Thoracic aorta (tissue), 2 donors: ENCODE measurements around the gene AR. TPM values are rescaled to one million over a fixed set of nuclear protein-coding genes. Genes with fewer than 3 reads are reported as not detected.

Experiments
- ATAC-seq: fragments of 150-250 bp; one replicate; pipeline ENCODE4 v1.8.0; 2017; ENCODE audit warnings: low read depth; ENCODE audit not compliant: insufficient number of reproducible peaks, low FRiP score
- DNase-seq: peaks from one replicate; pipeline ENCODE4 v3.0.0-alpha.2; 2020; ENCODE audit warnings: low spot score
- H3K27ac ChIP-seq, 2 donors: fragments of 200-600 bp; sonication (generic); 1 replicate in 1 of 2; 2 replicates in 1 of 2; pipeline ENCODE4 v1.5.1; 2016; ENCODE audit warnings: mild to moderate bottlenecking in 2 of 2, moderate library complexity in 2 of 2
- H3K27me3 ChIP-seq: fragments of 200-600 bp; sonication (generic); replicated peaks from 2 replicates; pipeline ENCODE4 v1.6.0; 2016; ENCODE audit warnings: mild to moderate bottlenecking; ENCODE audit not compliant: insufficient read depth
- H3K36me3 ChIP-seq: fragments of 200-600 bp; sonication (generic); one replicate; pipeline ENCODE4 v1.5.1; 2016
- H3K4me1 ChIP-seq, 2 donors: fragments of 200-600 bp; sonication (generic); 1 replicate in 1 of 2; 2 replicates in 1 of 2; pipeline versions ENCODE4 v1.5.1 to v1.6.0; 2016; ENCODE audit warnings: low read depth in 2 of 2, mild to moderate bottlenecking in 1 of 2; ENCODE audit not compliant: control insufficient read depth in 1 of 2
- H3K4me3 ChIP-seq: fragments of 200-600 bp; sonication (generic); 2 replicates; pipeline ENCODE4 v1.5.1; 2016; ENCODE audit warnings: mild to moderate bottlenecking
- H3K9me3 ChIP-seq: fragments of 200-600 bp; sonication (generic); 2 replicates; pipeline ENCODE4 v1.5.1; 2016
- CTCF ChIP-seq: fragments of 200-600 bp; sonication (generic); IDR thresholded peaks from one replicate; pipeline ENCODE4 v1.5.1; 2019; ENCODE audit warnings: antibody characterized with exemption
- total RNA-seq, 2 donors: library from RNA; depleted of rRNA; stranded (reverse); fragments of >200 nt; gene quantifications; one replicate each; pipeline versions ENCODE4 v1.1.0 to v1.2.3, GENCODE V29; 2016

Gene AR
- total RNA-seq, 2 donors from 2014 or later = 18.3 to 22.0 TPM

- ATAC-seq = no peak
Observed at GRCh38 chrX:67613366-67613765, 69.5 kb downstream of the AR start.

GRCh38 chrX:67613996-67614395, 70.2 kb downstream of the AR start:
- Histone ChIP-seq H3K4me3 (no peak overlapping the region), H3K9me3 (no peaks in the 10 kb centered on the region), H3K27ac (no peak overlapping the region), H3K4me1 (no peaks in the 10 kb centered on the region), H3K27me3 (no peaks in the 10 kb centered on the region), H3K36me3 (no peaks in the 10 kb centered on the region)
- no peak for TF ChIP-seq CTCF
- DNase-seq (no peak), ATAC-seq (no peak)

More at GRCh38 chrX:67613366-67613765, 69.5 kb downstream of the AR start:
- no peak for TF ChIP-seq CTCF
- H3K27ac ChIP-seq = no peak overlapping the region
- no peak for DNase-seq
- no peaks in the 10 kb centered on the region for H3K27me3 ChIP-seq
- no peaks in the 10 kb centered on the region for H3K4me1 ChIP-seq
- H3K4me3 ChIP-seq = no peak overlapping the region
- no peaks in the 10 kb centered on the region for H3K9me3 ChIP-seq
- no peaks in the 10 kb centered on the region for H3K36me3 ChIP-seq

GRCh38 chrX:67614423-67614822, 70.6 kb downstream of the AR start:
- no peaks in the 10 kb centered on the region for H3K27me3 ChIP-seq
- H3K36me3 ChIP-seq = no peaks in the 10 kb centered on the region
- DNase-seq (no peak), ATAC-seq (no peak)
- no peak for TF ChIP-seq CTCF
- no peaks in the 10 kb centered on the region for H3K9me3 ChIP-seq
- no peak overlapping the region for H3K27ac ChIP-seq
- H3K4me1 ChIP-seq = no peaks in the 10 kb centered on the region
- no peak overlapping the region for H3K4me3 ChIP-seq

DNA sequence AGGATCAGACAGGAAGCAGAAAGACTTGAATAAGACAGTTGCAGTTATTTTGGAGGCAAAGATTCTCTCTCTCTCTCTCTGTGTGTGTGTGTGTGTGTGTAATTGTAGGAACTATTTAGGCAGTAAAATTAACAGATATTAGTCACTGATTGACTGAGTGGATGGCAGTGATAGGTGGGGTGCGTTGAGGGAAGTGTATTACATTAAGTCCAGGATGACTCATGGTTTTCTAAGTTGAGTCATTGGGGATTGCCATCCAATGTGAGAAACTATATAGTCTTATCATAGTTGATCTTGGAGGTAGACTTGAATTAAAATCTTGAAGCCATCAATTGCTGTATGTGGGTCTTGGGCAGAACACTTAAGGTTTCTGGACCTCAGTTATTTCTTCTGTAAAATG, 75.4 kb downstream of the AR start:
- no peak for DNase-seq
- H3K4me3 ChIP-seq = no peak overlapping the region
- no peak overlapping the region for H3K27ac ChIP-seq
- no peak for TF ChIP-seq CTCF
- H3K9me3 ChIP-seq = no peaks in the 10 kb centered on the region
- ATAC-seq = no peak
- H3K27me3 ChIP-seq = no peaks in the 10 kb centered on the region
- no peaks in the 10 kb centered on the region for H3K36me3 ChIP-seq
- H3K4me1 ChIP-seq = no peaks in the 10 kb centered on the region

- Histone ChIP-seq H3K36me3 (no peaks in the 10 kb centered on the region), H3K9me3 (no peaks in the 10 kb centered on the region), H3K4me3 (no peak overlapping the region), H3K4me1 (no peaks in the 10 kb centered on the region), H3K27me3 (no peaks in the 10 kb centered on the region), H3K27ac (no peak overlapping the region)
- ATAC-seq = no peak
- TF ChIP-seq CTCF = no peak
- no peak for DNase-seq
Observed at GRCh38 chrX:67622053-67622585, 78.3 kb downstream of the AR start.
